ENCODE data around the gene LCA5L. TPM values are rescaled to one million over a fixed set of nuclear protein-coding genes. Genes with fewer than 3 reads are reported as not detected.

The LCA5L gene
- total and polyA plus RNA-seq, 10 of the 15 experiments (the other 5 are each of a cell fraction or from before 2014, with no cell fraction given) = 0.18 to 0.55 (median 0.27) TPM; not detected in 2

DNA sequence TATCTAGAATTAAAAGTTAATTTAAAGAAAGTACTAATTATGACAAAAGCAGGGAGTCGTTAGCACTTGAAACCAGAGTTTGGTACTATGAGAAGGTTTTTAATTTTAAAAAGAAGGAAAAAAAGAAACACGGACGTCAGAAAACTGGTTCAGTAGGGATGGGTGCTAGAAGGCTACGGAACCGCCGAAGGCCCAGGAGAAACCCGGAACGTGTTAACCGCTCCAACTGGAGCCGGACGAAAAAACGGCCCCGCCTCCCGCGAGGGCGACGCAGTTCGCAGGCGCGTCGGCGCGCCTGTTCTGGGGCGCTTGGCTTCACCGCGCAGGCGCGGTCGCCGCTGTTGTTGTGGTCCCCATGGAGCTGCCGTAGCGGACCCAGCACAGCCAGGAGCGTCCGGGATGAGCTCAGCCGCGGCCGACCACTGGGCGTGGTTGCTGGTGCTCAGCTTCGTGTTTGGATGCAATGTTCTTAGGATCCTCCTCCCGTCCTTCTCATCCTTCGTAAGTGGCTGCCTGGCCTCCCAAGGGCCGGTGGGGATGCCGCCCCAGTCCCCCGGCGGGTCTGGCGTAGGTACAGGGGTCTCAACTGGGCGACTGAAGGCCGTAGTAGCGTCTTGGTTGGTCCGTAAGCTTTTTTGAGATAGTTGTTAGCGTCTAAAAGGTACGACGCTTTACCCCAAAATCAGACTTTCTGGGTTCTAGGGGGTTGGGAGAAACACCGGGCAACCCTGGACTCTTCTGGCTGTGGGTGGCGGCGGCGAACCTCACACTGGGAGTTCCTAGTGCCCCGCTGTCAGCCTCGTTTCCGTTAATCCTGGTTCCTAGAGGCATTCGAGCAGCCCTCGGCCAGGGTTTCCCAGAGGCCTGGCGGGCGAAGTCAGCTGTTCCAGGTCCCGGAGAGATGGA, 65.3 kb downstream of the LCA5L start:
- DNase-seq (ENCODE audit: low read depth, low spot score) = peak; percentile 55
- Histone ChIP-seq H3K79me2 (ENCODE audit: control insufficient read depth, insufficient read depth, low read length) (no peaks in the 10 kb centered on the region), H3K4me2 (ENCODE audit: control insufficient read depth, insufficient read depth) (peak overlapping the region; percentile 89), H3K27ac (ENCODE audit: control insufficient read depth, insufficient read depth) (peak overlapping the region; percentile 45; the same call in 1 of the 2 replicates), H3K9me3 (replicated peaks; ENCODE audit: control insufficient read depth, insufficient read depth, low read length) (no peaks in the 10 kb centered on the region), H2AFZ (ENCODE audit: control insufficient read depth, low read depth, low read length) (peak overlapping the region; percentile 48), H4K20me1 (ENCODE audit: control insufficient read depth, insufficient read depth) (no peaks in the 10 kb centered on the region), H3K36me3 (ENCODE audit: control insufficient read depth in 2 of 2, insufficient read depth in 2 of 2, low read length in 1 of 2) (no peaks in the 10 kb centered on the region), H3K9ac (ENCODE audit: control insufficient read depth, insufficient read depth, low read length) (peak overlapping the region; percentile 67), H3K27me3 (replicated peaks in 1 of 2; ENCODE audit: control insufficient read depth in 2 of 2, insufficient read depth in 2 of 2, low read length in 1 of 2) (no peaks in the 10 kb centered on the region), H3K4me1 (ENCODE audit: control insufficient read depth, insufficient read depth, low read length) (peaks cover 4% of the 10 kb centered on the region), H3K4me3 (peak overlapping the region; percentile 72)
- in situ Hi-C loops (cut with MboI) = no loop called here
- FAIRE-seq = peak; percentile 96
- ChIA-PET SMC1A (ENCODE audit: uncharacterized antibody, unreplicated experiment) (interaction anchor here (1.4 kb wide), 1 partner anchor 18 kb away, joined by 3 read pairs; no protein-coding TSS in a partner anchor), POLR2A (interaction anchor here (0.6 to 1.9 kb wide), 3 partner anchors 31 to 197 kb away, joined by 3 to 8 read pairs (median 4); partner anchors contain the start of genes HMGN1 and PSMG1), RAD21 (ENCODE audit: unreplicated experiment) (interaction anchor here (0.8 to 1.5 kb wide), 3 partner anchors 32 to 68 kb away, joined by 3 to 8 read pairs (median 3); no protein-coding TSS in a partner anchor), CTCF (no interaction called here)
- ATAC-seq = peak; percentile 99
- intact Hi-C loops (cut with micrococcal nuclease; ENCODE audit: unreplicated experiment) = loop anchor here (2.0 kb wide), 1 partner anchor 31 kb away; the partner anchor contains the start of gene HMGN1
- 2% methylated on average over 65 of the region's 65 CpGs for WGBS (ENCODE audit: insufficient coverage, insufficient replicate concordance, low lambda C conversion rate, missing lambda C conversion rate)
- BruUV-seq (replicated peaks) = no TSS peak
- TF ChIP-seq PRDM15 (CRISPR knock-in tag; IDR thresholded peaks at IDR 0.05) (no peak), STAT1 (conservative IDR thresholded peaks at IDR 0.05) (no peak), JUNB (IDR thresholded peaks at IDR 0.05) (no peak), ZBTB40 (IDR thresholded peaks at IDR 0.05; ENCODE audit: borderline replicate concordance) (no peak), GATAD2B (conservative IDR thresholded peaks at IDR 0.05; ENCODE audit: low read depth) (peak; percentile 46; the same call in 1 of the 2 replicates), ZBED1 (IDR thresholded peaks at IDR 0.05; ENCODE audit: borderline replicate concordance) (no peak), IKZF2 (IDR thresholded peaks at IDR 0.05) (0 out of 4 replicates have a peak, but pooled peaks of 1 of the 2 experiments have one; percentile 19), ZNF24 (IDR thresholded peaks at IDR 0.05) (no peak), BHLHE40 (IDR thresholded peaks at IDR 0.05; ENCODE audit: borderline replicate concordance in 1 of 2, low read depth in 2 of 2, low read length in 1 of 2) (0 out of 4 replicates have a peak, but pooled peaks of 1 of the 2 experiments have one; percentile 44), RELB (IDR thresholded peaks at IDR 0.05; ENCODE audit: low read depth) (peak; percentile 26; the same call in 1 of the 2 replicates), RUNX3 (IDR thresholded peaks at IDR 0.05; ENCODE audit: low read length) (peak; percentile 34), POLR2A (IDR thresholded peaks at IDR 0.05; ENCODE audit: low read depth, low read length) (peak; percentile 79), TBL1XR1 (IDR thresholded peaks at IDR 0.05; ENCODE audit: low read depth, low read length) (0 out of 2 replicates have a peak, but pooled peaks have one; percentile 13)

Measured in GM12878 (cell line).